Measurements from ENCODE around the gene RAP2C.

DNA sequence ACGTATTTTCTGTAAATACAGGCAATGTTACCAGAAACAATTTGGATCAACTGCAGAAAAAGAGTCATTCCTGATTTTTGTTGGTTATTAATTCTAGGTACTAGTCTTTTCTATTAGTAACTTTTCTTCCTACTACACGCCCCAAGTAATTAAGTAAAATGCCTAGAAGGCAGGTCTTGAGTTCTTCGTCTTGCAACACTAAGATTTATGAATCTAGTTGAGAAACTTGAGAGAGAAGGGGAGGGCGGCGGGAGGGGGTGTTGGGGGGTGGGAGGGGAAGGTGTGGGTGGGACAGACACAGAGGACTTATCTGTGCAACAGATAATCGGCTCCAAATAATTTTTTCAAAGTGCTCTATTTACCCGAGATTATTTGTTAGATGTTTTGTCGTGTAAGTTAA lies 3.0 kb downstream of the RAP2C start:
- TF ChIP-seq, protein P1, sequence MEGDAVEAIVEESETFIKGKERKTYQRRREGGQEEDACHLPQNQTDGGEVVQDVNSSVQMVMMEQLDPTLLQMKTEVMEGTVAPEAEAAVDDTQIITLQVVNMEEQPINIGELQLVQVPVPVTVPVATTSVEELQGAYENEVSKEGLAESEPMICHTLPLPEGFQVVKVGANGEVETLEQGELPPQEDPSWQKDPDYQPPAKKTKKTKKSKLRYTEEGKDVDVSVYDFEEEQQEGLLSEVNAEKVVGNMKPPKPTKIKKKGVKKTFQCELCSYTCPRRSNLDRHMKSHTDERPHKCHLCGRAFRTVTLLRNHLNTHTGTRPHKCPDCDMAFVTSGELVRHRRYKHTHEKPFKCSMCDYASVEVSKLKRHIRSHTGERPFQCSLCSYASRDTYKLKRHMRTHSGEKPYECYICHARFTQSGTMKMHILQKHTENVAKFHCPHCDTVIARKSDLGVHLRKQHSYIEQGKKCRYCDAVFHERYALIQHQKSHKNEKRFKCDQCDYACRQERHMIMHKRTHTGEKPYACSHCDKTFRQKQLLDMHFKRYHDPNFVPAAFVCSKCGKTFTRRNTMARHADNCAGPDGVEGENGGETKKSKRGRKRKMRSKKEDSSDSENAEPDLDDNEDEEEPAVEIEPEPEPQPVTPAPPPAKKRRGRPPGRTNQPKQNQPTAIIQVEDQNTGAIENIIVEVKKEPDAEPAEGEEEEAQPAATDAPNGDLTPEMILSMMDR (IDR thresholded peaks at IDR 0.05 in 4 of 5, conservative IDR thresholded peaks at IDR 0.05 in 1 of 5): no peak
- no peak for TF ChIP-seq POLR2A (IDR thresholded peaks at IDR 0.05)
